Stimulated activated CD8-positive, alpha-beta memory T cell treated with anti-CD3 and anti-CD28 coated beads, Interleukin-15, amount 100 ng/mL, for 1 hour (primary cell): Measurements from ENCODE around the gene MYT1.
"Not testable (repeated sequence)": the region's sequence is repeated elsewhere in the genome, so short reads cannot be mapped to it uniquely, and the experiment has no call there.

Experiments used
- DNase-seq: peaks from one replicate; pipeline ENCODE4 v3.0.0-alpha.2; 2020; ENCODE audit warnings: low read depth

MYT1 gene

GRCh38 chr20:64276817-64277216 lies 112.6 kb downstream of the MYT1 start:
- no peak for DNase-seq

DNA sequence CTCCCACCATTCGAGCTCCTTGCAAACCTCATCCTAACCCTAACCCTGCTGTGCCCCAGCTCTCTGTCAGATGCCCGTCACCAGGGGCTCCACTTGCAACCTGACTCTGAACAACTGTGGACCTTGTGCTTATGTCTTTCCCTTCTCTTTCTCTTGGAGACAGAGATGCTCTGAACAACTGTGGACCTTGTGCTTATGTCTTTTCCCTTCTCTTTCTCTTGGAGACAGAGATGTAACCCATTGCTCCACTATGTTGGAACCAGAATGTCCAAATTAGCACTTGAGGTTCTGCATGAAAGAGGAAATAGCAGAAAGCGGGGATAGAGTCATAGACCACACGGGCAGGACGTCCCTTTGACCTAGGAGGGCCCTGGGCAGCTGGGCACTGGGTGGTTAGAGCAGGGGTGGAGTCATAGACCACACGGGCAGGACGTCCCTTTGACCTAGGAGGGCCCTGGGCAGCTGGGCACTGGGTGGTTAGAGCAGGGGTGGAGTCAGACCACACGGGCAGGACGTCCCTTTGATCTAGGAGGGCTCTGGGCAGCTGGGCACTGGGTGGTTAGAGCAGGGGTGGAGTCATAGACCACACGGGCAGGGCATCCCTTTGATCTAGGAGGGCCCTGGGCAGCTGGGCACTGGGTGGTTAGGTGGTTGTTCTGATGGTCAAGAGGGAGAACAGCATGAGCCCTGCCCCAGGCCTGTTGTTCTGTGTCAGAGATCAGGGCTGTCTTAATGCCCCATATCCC lies 113.5 kb downstream of the MYT1 start:
- no peak for DNase-seq

- DNase-seq: no peak
These were observed 114.0 kb downstream of the MYT1 start for GRCh38 chr20:64278317-64278681.

DNA sequence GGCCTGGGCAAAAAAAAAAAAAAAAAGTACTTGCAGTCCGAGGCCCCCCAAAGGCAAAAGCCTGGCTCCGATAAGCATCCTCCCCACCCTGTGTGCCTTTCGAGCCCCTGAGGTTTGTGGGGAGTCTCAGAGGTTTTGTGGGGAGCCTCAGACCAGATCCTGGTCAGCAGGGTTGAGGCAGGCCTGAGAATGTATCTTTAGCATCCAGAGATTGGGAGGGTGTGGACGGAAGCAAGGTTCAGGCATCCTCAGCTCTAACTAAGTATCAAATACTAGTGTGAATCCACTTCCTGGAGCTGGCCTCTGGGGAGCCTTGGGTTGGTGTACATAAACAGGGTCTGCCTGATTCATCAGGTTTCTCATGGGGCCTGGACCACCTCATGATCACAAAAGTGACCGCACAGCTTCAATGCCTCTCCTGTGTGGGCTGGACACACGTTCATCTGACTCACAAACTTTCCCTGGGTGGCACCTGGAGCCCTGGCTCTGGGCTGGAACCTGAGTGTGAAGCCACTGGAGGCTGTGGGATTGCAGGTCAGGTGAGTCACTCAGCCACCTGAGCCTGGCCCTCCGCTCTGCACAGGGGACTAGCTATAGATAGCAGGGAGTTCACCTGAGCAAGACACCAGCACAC lies 115.7 kb downstream of the MYT1 start:
- no peak for DNase-seq

DNA sequence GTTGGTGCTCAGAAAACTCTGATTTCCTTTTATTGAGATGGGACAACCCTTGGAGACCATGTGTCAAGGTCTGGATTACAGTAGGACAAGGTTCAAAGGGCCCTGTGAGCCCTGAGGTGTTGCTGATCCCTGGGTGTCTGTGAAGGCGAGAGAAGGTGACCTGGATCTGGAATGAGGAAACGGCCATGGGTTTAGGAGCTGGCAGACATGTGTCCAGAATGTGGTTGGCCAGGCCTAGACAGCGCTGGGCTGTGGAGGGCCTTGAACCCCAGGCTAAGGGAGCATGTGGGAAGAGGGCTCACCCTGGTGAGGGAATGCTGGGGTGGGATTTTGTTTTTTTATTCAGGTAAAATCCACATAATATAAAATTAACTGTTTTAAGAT lies 116.2 kb downstream of the MYT1 start:
- no peak for DNase-seq

DNA sequence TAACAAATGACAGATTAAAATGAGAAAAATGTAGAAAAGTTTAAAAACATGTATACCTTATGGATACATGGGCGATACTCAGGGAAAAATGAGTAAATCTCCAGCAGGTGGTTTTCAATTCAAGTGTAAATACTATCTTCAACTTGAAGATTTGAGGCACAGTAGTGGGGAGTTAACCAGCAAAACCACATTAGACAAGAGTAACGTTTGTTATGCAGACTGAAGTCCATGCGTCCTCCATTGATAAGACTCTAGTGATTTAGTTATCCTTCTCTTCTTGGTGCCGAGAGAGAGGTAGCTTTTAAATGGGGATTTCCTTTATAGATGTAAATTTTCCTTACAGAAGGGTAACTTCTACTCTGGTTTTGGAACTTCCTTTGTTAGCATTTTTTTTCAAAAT lies 119.4 kb downstream of the MYT1 start:
- DNase-seq: no peak

DNA sequence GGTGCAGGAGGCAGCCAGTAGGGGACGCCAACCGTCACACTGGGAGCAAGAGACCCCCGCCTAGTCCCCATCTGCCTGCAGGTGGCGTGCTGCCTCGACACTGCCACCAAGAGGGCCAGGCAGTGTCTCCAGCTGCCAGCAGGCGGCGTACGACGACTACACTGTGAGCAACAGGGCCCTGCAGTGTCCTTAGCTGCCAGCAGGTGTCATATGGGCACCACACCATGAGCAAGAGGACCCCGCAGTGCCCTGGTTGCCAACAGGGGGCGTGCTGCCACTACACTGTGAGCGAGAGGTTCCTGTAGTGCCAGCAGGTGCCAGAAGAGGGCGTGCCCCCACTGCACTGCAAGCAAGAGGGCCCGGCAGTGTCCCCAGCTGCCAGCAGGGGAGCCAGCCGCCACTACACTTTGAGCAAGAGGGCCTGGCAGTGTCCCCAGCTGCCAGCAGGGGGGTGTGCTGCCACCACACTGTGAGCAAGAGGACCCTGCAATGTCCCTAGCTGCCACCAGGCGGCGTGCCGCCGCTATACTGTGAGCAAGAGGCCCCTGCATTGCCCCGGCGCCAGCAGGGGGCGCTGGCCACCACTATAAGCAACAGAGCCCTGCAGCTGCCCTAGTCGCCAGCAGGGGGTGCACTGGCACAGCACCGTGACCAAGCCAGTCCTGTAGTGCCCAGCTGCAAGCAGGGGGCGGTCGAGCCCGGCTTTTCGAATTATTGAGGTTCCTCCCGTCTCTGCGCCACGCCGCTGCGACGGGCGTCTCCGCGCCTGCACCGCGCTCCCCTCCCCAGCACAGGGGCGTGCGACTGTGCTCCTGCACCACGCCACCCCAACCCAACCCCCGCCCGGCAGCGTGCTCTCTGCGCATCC lies 121.6 kb downstream of the MYT1 start:
- DNase-seq: peak; percentile 26

- not testable (repeated sequence) for DNase-seq
These were observed 122.4 kb downstream of the MYT1 start for GRCh38 chr20:64286447-64287263.

GRCh38 chr20:64287264-64287590 lies 123.0 kb downstream of the MYT1 start:
- not testable (repeated sequence) for DNase-seq
